Stimulated activated CD8-positive, alpha-beta memory T cell treated with anti-CD3 and anti-CD28 coated beads, Interleukin-7, amount 100 ng/mL, for 24 hours (primary cell): ENCODE data around the gene LENG1.
"Not testable (repeated sequence)": the region's sequence is repeated elsewhere in the genome, so short reads cannot be mapped to it uniquely, and the experiment has no call there.

Experiments used
- DNase-seq: peaks from one replicate; pipeline ENCODE4 v3.0.0-alpha.2; 2020; ENCODE audit warnings: low read depth

LENG1 gene

DNA sequence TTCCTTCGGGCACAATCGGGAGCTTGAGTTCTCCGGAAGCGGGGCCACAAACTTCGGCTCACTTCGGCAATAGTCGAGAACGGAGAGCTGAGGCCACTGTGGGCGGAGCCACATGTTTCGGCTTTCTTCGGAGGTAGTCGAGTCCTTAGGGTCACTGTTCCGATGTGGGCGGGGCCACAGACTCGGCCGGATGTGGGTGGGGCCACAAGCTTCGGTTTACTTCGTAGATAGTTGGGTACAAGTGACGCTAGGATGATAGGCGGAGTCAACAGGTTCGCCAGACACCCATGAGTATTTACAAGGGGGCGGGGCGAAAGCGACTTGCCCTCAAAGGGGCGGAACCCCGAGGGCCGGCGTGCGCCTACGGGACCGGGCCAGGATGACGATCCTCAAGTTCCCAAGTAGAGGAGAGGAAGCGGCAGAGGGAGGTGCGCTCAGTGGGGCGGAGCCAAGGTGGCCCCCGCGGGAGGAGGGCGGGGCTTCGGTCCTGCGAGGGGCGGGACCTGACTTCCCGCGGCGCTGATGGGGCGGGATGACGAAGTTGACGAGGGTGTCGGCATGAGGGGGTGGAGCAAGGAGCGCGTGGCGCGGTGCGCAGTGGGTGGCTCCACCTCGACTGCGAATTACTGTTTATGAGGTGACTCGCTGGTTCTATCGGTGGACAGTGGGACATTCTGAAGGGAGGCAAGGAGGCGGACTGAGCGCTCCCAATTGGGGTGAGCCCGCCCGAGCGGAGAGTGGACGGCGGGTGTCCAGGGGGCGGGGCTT, 30.4 kb upstream of the LENG1 start:
- peak; percentile 100 for DNase-seq

GRCh38 chr19:54189145-54189734, 29.7 kb upstream of the LENG1 start, which contains the start of gene MBOAT7:
TSS of gene MBOAT7 (minus strand) at chr19:54189580. CDS start at chr19:54188508, 1,072 bp downstream.
- no peak for DNase-seq

DNA sequence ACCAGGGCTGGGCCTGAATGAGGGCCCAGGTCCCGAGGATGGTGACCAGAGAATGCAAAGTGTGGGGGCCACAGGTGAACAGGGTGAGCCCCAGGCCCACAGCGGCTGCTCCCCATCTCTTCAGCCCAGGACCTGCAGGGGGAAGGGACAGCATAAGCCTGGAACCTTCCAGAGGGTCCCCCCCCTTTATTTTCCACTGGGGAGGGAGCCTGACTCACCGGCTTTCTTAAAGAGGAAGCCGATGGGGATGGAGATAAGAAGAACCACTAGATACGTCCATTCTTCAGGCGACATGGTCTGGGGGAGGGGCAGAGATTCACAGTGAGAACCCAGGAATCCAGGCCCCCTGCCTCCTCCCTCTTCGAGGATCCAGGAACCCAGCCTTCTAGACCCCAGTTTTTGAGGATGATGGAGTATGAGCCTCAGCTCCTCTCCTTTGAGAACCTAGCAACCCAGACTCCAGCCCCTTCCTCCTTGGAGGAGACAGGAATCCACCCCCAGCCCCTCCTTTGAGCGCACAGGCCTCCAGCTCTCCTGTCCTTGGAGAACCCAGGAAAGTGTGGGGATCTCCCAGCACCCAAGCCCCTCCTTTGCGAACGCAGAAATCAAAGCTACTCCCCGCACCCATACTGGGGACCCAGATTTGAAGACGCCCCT, 28.8 kb upstream of the LENG1 start:
- DNase-seq: no peak

DNA sequence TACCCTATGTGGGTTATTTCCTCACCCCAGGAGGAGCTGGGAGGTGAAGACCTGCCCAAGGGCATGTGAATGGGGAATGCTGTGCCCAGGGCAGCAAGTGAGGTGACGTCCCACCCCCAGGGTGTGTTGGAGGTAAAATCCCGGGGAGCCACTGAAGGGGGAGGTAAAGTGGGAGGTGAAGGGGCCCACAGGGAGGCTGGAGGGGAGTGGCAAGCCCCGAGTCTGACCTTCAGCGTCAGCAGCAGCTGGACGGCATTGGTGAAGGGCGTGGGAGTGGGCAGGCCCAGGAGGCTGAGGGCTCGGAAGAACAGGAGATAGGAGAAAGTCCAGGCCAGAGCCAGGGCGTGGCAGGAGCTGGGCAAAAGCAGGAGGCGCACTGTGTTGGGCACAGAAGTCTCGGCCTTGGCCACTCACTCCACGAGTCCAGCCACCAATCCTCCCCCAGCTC, 27.4 kb upstream of the LENG1 start:
- DNase-seq: no peak

GRCh38 chr19:54186351-54186750, 26.8 kb upstream of the LENG1 start:
- no peak for DNase-seq

GRCh38 chr19:54183431-54183830, 23.9 kb upstream of the LENG1 start:
- no peak for DNase-seq

DNA sequence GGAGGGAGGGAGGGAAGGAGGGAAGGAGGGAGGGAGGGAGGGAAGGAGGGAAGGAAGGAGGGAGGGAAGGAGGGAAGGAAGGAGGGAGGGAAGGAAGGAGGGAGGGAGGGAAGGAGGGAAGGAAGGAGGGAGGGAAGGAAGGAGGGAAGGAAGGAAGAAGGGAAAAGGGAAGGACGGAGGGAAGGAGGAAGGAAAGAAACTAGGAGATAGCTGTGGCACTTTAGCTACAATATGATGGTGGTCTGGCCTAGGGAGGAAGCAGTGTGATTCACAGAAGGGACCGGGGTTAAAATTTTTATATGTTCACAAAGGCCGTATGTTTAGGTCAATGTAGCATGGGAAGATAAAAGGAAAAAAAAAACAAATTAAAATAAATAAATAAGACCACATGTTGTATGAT, 22.4 kb upstream of the LENG1 start:
- DNase-seq: not testable (repeated sequence)

DNA sequence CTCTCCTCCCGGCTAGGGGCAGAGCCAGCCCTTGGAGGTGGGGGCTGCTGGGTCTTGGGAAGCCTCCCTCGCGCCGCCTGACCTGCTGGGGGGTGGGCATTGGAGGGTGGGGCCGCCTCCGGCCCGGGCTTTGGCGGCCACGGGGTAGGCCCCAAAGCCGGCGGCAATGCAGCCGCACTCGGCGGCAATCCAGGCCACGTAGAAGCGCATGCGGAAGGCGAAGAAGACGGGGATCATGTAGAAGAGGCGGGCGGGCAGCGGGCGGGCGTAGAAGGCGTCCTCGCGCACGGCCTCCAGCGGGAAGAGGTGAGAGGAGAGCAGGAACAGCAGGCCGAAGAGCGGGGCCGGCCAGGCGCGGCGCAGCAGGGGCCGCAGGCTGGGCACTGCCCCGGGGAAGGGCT, 21.2 kb upstream of the LENG1 start:
- no peak for DNase-seq

- DNase-seq: no peak
Measured at GRCh38 chr19:54179921-54180461, 20.5 kb upstream of the LENG1 start.

DNA sequence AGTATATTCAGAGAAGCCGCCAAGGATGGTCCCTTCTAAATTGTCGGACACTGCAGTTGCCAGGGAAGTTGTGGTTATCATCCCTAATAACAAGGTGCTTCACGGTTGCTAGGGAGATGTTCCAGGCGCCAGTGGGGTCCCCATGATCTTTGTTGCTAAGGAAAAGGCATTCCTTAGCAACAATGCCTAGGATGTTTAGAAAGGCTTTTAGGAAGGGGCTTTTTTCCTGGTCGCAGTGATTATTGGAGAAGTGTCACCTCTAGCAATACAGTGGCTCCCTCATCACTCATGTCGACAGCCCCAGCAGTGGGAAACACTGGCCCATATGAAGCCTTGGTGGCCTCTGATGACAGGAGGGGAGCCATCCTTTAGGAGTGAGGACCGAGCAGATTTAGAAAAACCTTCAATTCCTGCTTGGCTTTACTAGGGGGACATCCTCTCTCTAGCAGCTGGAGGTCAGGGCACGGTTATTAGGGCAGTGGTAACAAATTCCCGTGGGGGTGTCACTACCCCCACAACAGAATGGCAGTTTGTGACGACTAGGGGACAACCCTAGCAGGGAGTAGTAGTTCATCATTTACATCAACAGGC, 19.8 kb upstream of the LENG1 start:
- DNase-seq: no peak

- no peak for DNase-seq
Measured at GRCh38 chr19:54178581-54179261, 19.2 kb upstream of the LENG1 start.

- no peak for DNase-seq
Measured at GRCh38 chr19:54173951-54174834, 14.7 kb upstream of the LENG1 start.

GRCh38 chr19:54173359-54173699, 13.8 kb upstream of the LENG1 start:
- DNase-seq: no peak

- no peak for DNase-seq
Measured at GRCh38 chr19:54172471-54173358, 13.2 kb upstream of the LENG1 start, which contains the start of gene TMC4. TSS of gene TMC4 (minus strand) at chr19:54173160. CDS start at chr19:54173117, 43 bp downstream.

DNA sequence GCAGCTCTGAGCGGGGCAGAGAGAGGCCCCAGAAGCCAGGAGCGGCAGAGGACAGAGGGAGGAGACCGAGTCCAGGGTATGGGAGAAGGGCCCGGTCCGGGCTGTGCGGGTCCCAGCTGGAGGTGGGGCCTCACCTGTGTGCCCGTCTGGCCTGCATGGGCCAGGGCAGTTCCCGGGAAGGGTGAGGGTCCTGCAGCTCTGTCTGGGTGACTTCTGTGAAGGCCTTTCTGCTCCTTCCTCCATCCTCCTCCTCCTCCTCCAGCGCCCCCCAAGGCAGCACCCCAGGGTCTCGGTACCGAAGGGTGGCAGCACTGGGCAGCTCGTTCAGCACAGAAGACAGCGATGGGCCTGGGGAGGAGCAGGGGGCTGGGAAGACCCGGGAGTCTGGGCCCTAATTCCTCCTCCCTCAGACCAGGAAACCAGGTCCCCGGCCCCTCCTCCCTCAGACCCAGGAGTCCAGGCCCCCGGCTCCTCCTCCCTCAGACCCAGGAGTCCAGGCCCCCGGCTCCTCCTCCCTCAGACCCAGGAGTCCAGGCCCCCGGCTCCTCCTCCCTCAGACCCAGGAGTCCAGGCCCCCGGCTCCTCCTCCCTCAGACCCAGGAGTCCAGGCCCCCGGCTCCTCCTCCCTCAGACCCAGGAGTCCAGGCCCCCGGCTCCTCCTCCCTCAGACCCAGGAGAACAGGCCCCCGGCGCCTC, 12.4 kb upstream of the LENG1 start:
- not testable (repeated sequence) for DNase-seq

GRCh38 chr19:54169149-54169740, 9.7 kb upstream of the LENG1 start:
- no peak for DNase-seq

- DNase-seq: peak; percentile 95
Measured at GRCh38 chr19:54168174-54168917, 8.8 kb upstream of the LENG1 start.

DNA sequence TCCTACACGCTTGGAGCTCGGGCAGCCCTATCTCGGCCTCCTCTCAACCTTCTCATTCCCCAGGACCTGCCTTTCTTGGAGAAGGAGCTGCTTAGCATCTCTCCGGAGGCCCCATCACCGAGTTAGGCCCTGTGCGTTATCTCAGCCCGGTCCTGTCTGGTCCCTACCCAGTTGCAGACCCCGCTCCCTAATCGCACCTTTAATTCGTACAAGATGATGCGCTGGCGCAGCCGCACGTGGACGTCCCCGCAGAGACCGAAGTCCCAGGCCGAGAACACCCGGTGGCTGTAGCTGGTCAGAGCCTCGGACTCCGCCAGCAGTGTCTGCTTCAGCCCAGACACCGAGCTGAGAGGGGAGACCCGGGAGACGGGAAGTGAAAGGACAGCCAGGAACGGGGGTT, 5.7 kb upstream of the LENG1 start:
- no peak for DNase-seq
